IMR-90 (cell line): ENCODE results near the gene BDH1. TPM values are rescaled to one million over a fixed set of nuclear protein-coding genes. Genes with fewer than 3 reads are reported as not detected.

ENCODE experiments used
- ATAC-seq: fragments of 200-7000 bp; cut with Tn5 transposase; 2 replicates; pipeline ENCODE4 v1.9.1; 2020; ENCODE audit warnings: low read depth, mild to moderate bottlenecking, moderate library complexity
- BruUV-seq: library from RNA; stranded (reverse); fragments of 400-500 nt; replicated peaks from 2 replicates; lab custom pipeline; 2021; lab: Mats Ljungman, UMichigan
- CTCF ChIA-PET: fragments of 300-600 bp; formaldehyde crosslinking; extraction: SDS; loops from one replicate; lab custom pipeline; 2021; ENCODE audit warnings: antibody characterized with exemption; lab: Yijun Ruan, JAX
- POLR2A ChIA-PET: fragments of 300-600 bp; sonication (Branson Sonifier 250); formaldehyde crosslinking; loops from one replicate; lab custom pipeline; 2022; ENCODE audit warnings: antibody characterized with exemption; ENCODE audit not compliant: unreplicated experiment; lab: Charles Lee
- DNase-seq: peaks from one replicate; pipeline ENCODE4 v3.0.0; 2013
- H2AFZ ChIP-seq: replicated peaks from 2 replicates; pipeline ENCODE3; 2013; ENCODE audit warnings: low read length, mild to moderate bottlenecking; ENCODE audit not compliant: poor library complexity
- H2AK5ac ChIP-seq: 2 replicates; pipeline ENCODE4 v1.6.1; 2013; ENCODE audit warnings: low read depth, low read length, inconsistent platforms
- H2AK9ac ChIP-seq: replicated peaks from 2 replicates; pipeline ENCODE3; 2013; ENCODE audit warnings: mild to moderate bottlenecking, low read depth, low read length, moderate library complexity; ENCODE audit not compliant: poor library complexity
- H2BK120ac ChIP-seq: 2 replicates; pipeline ENCODE4 v1.6.1; 2013; ENCODE audit warnings: low read depth, low read length, inconsistent platforms
- H2BK15ac ChIP-seq: 3 replicates; pipeline ENCODE4 v1.6.1; 2013; ENCODE audit warnings: low read depth, low read length, inconsistent platforms
- H2BK20ac ChIP-seq: 2 replicates; pipeline ENCODE4 v1.6.1; 2013; ENCODE audit warnings: low read depth, mild to moderate bottlenecking, inconsistent platforms, low read length, moderate library complexity
- H2BK5ac ChIP-seq: 2 replicates; pipeline ENCODE4 v1.6.1; 2013; ENCODE audit warnings: mild to moderate bottlenecking, low read depth, low read length, inconsistent platforms; ENCODE audit not compliant: poor library complexity, severe bottlenecking
- H3K14ac ChIP-seq: replicated peaks from 2 replicates; pipeline ENCODE4 v1.6.1; 2013; ENCODE audit warnings: low read depth, low read length, inconsistent platforms
- H3K18ac ChIP-seq: 2 replicates; pipeline ENCODE4 v1.6.1; 2013; ENCODE audit warnings: low read depth, low read length, control low read depth
- H3K23ac ChIP-seq: 2 replicates; pipeline ENCODE4 v1.6.1; 2013; ENCODE audit warnings: low read depth, low read length, inconsistent platforms
- H3K27ac ChIP-seq: 2 replicates; pipeline ENCODE4 v1.5.1; 2013; ENCODE audit warnings: mild to moderate bottlenecking, control low read depth, low read length; ENCODE audit not compliant: insufficient read depth
- H3K27me3 ChIP-seq: 2 replicates; pipeline ENCODE4 v1.6.1; 2013; ENCODE audit warnings: low read length; ENCODE audit not compliant: control insufficient read depth, insufficient read depth
- H3K36me3 ChIP-seq: 2 replicates; pipeline ENCODE4 v1.6.1; 2013; ENCODE audit warnings: low read length, mixed read lengths; ENCODE audit not compliant: control insufficient read depth, insufficient read depth
- H3K4ac ChIP-seq: 2 replicates; pipeline ENCODE4 v1.6.1; 2013; ENCODE audit warnings: low read depth, low read length, inconsistent platforms
- H3K4me1 ChIP-seq: 2 replicates; pipeline ENCODE4 v1.6.1; 2013; ENCODE audit warnings: low read length, mixed read lengths; ENCODE audit not compliant: control insufficient read depth, insufficient read depth
- H3K4me2 ChIP-seq: 2 replicates; pipeline ENCODE4 v1.6.1; 2013; ENCODE audit warnings: low read depth, mild to moderate bottlenecking, control low read depth, low read length, moderate library complexity
- H3K4me3 ChIP-seq: 2 replicates; pipeline ENCODE4 v1.5.1; 2013; ENCODE audit warnings: low read depth, mild to moderate bottlenecking, control low read depth, low read length, moderate library complexity; ENCODE audit not compliant: insufficient read depth
- H3K56ac ChIP-seq: 2 replicates; pipeline ENCODE4 v1.6.1; 2013; ENCODE audit warnings: low read length, inconsistent platforms; ENCODE audit not compliant: insufficient read depth; ENCODE audit errors: extremely low read depth
- H3K79me1 ChIP-seq, 2 experiments: 2 replicates each; pipeline ENCODE4 v1.6.1; 2013; ENCODE audit warnings: low read length in 2 of 2, inconsistent platforms in 1 of 2, low read depth in 1 of 2
- H3K9ac ChIP-seq: 2 replicates; pipeline ENCODE4 v1.6.1; 2013; ENCODE audit warnings: low read depth, low read length, control low read depth
- H3K9me1 ChIP-seq: 2 replicates; pipeline ENCODE4 v1.6.1; 2013; ENCODE audit warnings: low read length, inconsistent platforms; ENCODE audit not compliant: insufficient read depth
- H3K9me3 ChIP-seq: 2 replicates; pipeline ENCODE4 v1.6.1; 2013; ENCODE audit warnings: low read length; ENCODE audit not compliant: control insufficient read depth, insufficient read depth
- H4K20me1 ChIP-seq: 2 replicates; pipeline ENCODE4 v1.6.1; 2013; ENCODE audit warnings: low read length, inconsistent platforms; ENCODE audit not compliant: insufficient read depth
- H4K5ac ChIP-seq: 2 replicates; pipeline ENCODE4 v1.6.1; 2013; ENCODE audit warnings: mild to moderate bottlenecking, low read depth, low read length, control low read depth
- H4K8ac ChIP-seq, 2 experiments: 2 replicates each; pipeline ENCODE4 v1.6.1; 2013; ENCODE audit warnings: low read depth in 2 of 2, low read length in 2 of 2, control low read depth in 1 of 2, inconsistent platforms in 1 of 2
- H4K91ac ChIP-seq: 2 replicates; pipeline ENCODE4 v1.6.1; 2013; ENCODE audit warnings: low read depth, low read length, inconsistent platforms; ENCODE audit not compliant: insufficient read depth
- BHLHE40 ChIP-seq: fragments of 150-350 bp; IDR thresholded peaks from 2 replicates; pipeline ENCODE4 v1.6.1; 2016; ENCODE audit warnings: mild to moderate bottlenecking, low read depth, low read length
- CEBPB ChIP-seq: IDR thresholded peaks from 2 replicates; pipeline ENCODE4 v1.6.1; 2012; ENCODE audit warnings: low read depth, low read length, improper control_type of control experiment
- CHD1 ChIP-seq: IDR thresholded peaks from 2 replicates; pipeline ENCODE4 v1.6.1; 2012; ENCODE audit warnings: low read depth, low read length, improper control_type of control experiment
- ELK1 ChIP-seq: fragments of 150-350 bp; IDR thresholded peaks from 2 replicates; pipeline ENCODE4 v1.6.1; 2016; ENCODE audit warnings: low read depth, mild to moderate bottlenecking, low read length, moderate library complexity, borderline replicate concordance
- FOS ChIP-seq: fragments of 150-350 bp; IDR thresholded peaks from 2 replicates; pipeline ENCODE4 v1.6.1; 2016; ENCODE audit warnings: low read depth, low read length
- MAFK ChIP-seq: IDR thresholded peaks from 2 replicates; pipeline ENCODE4 v1.6.1; 2012; ENCODE audit warnings: low read depth, low read length, improper control_type of control experiment
- MAZ ChIP-seq: IDR thresholded peaks from 2 replicates; pipeline ENCODE4 v1.6.1; 2012; ENCODE audit warnings: low read depth, mild to moderate bottlenecking, low read length, improper control_type of control experiment, moderate library complexity, borderline replicate concordance
- MXI1 ChIP-seq: IDR thresholded peaks from 2 replicates; pipeline ENCODE4 v1.6.1; 2012; ENCODE audit warnings: low read depth, mild to moderate bottlenecking, low read length, moderate library complexity, borderline replicate concordance
- NFE2L2 ChIP-seq: fragments of 150-350 bp; IDR thresholded peaks from 2 replicates; pipeline ENCODE4 v1.6.1; 2016; ENCODE audit warnings: low read depth, mild to moderate bottlenecking, low read length
- POLR2A ChIP-seq: IDR thresholded peaks from 2 replicates; pipeline ENCODE4 v1.6.1; 2012; ENCODE audit warnings: mild to moderate bottlenecking, low read depth, low read length
- RAD21 ChIP-seq: IDR thresholded peaks from 2 replicates; pipeline ENCODE4 v1.6.1; 2012; ENCODE audit warnings: low read length, improper control_type of control experiment
- RCOR1 ChIP-seq: IDR thresholded peaks from 2 replicates; pipeline ENCODE4 v1.6.1; 2012; ENCODE audit warnings: mild to moderate bottlenecking, low read length, improper control_type of control experiment; ENCODE audit not compliant: insufficient replicate concordance
- RFX5 ChIP-seq: IDR thresholded peaks from 2 replicates; pipeline ENCODE4 v1.8.0; 2012; ENCODE audit warnings: low read depth, mild to moderate bottlenecking, low read length, moderate library complexity
- SMC3 ChIP-seq: fragments of 150-350 bp; IDR thresholded peaks from 2 replicates; pipeline ENCODE4 v1.6.1; 2016; ENCODE audit warnings: low read depth, mild to moderate bottlenecking, antibody characterized with exemption, low read length, moderate library complexity
- WGBS, 2 experiments: methylation state at CpG; one replicate each; pipeline versions ENCODE4 v1.1.5 to v1.1.7; 2013; ENCODE audit warnings: missing lambda C conversion rate in 2 of 2; ENCODE audit not compliant: insufficient read length in 1 of 2; ENCODE audit errors: extremely low coverage in 2 of 2; 5-methylcytosine and 5-hydroxymethylcytosine counted together
- dilution Hi-C: fragments of 300-500 bp; cut with HindIII; formaldehyde crosslinking; loops from one replicate; pipeline ENCODE4 v1.14.3; 2018; ENCODE audit warnings: low sequenced_read_pairs; ENCODE audit not compliant: unreplicated experiment
- in situ Hi-C: fragments of 300-500 bp; cut with MboI; formaldehyde crosslinking; loops from 3 replicates; pipeline ENCODE4 v1.14.3; 2019; ENCODE audit warnings: low sequenced_read_pairs, inconsistent platforms, mixed read lengths
- intact Hi-C: fragments of 100-400 bp; cut with micrococcal nuclease; formaldehyde crosslinking; loops from 2 replicates; pipeline ENCODE4 v1.10.0; 2022
- polyA plus RNA-seq, 3 experiments: library from polyadenylated mRNA; depleted of rRNA; stranded (reverse); fragments of >200 nt; gene quantifications; 2 replicates each; pipeline ENCODE4 v1.2.3, GENCODE V29; 2012; ENCODE audit warnings: low replicate concordance in 1 of 3
- total RNA-seq: library from RNA; depleted of rRNA; stranded (reverse); fragments of >200 nt; gene quantifications from 2 replicates; pipeline ENCODE4 v1.2.3, GENCODE V29; 2012
- TF ChIP-seq, protein P1 (sequence below): fragments of 150-350 bp; IDR thresholded peaks from 2 replicates; pipeline ENCODE4 v1.6.1; 2017; ENCODE audit warnings: mild to moderate bottlenecking, antibody characterized with exemption, low read length, low read depth
- TF ChIP-seq, protein P2 (sequence below): conservative IDR thresholded peaks from 2 replicates; pipeline ENCODE4 v1.5.1; 2012; ENCODE audit warnings: mild to moderate bottlenecking, low read depth, low read length, improper control_type of control experiment

Gene BDH1
- total and polyA plus RNA-seq, 2 of the 4 experiments (the other 2 are of a cell fraction), result 2.7 to 4.4 TPM

GRCh38 chr3:197533396-197533795 lies 22.4 kb downstream of the BDH1 start:
- Histone ChIP-seq H3K18ac (no peak overlapping the region), H3K4me3 (no peak overlapping the region), H2AFZ (no peak overlapping the region), H2BK120ac (no peak overlapping the region), H3K56ac (no peak overlapping the region), H3K79me1 (no peaks in the 10 kb centered on the region), H2BK5ac (no peak overlapping the region), H4K5ac (no peak overlapping the region), H2AK9ac (no peak overlapping the region), H2AK5ac (no peak overlapping the region), H2BK15ac (no peak overlapping the region), H3K9me3 (no peaks in the 10 kb centered on the region), H4K91ac (no peak overlapping the region), H3K9me1 (0 out of 2 replicates have a peak, but pooled peaks cover 4% of the 10 kb centered on the region), H4K8ac (no peak overlapping the region), H3K14ac (no peak overlapping the region), H3K23ac (no peak overlapping the region), H3K4me2 (no peak overlapping the region), H3K4ac (no peak overlapping the region), H3K36me3 (no peaks in the 10 kb centered on the region), H4K20me1 (no peaks in the 10 kb centered on the region), H3K4me1 (no peaks in the 10 kb centered on the region), H3K9ac (no peak overlapping the region), H2BK20ac (no peak overlapping the region), H3K27ac (no peak overlapping the region), H3K27me3 (no peaks in the 10 kb centered on the region)
- WGBS, 2 experiments, result 83% methylated on average over 9 of the region's 10 CpGs; no CpG with 5 or more reads in 1 of the 2 experiments
- no peak for DNase-seq
- ATAC-seq, result no peak
- no TSS peak for BruUV-seq
- in situ Hi-C loops, result no loop called here
- TF ChIP-seq MAZ (no peak), MXI1 (no peak), MAFK (no peak), RFX5 (no peak), CEBPB (no peak), BHLHE40 (no peak), RAD21 (no peak), NFE2L2 (no peak), ELK1 (no peak), RCOR1 (no peak), FOS (no peak), SMC3 (no peak), POLR2A (no peak), CHD1 (no peak)
- TF ChIP-seq, protein P1, sequence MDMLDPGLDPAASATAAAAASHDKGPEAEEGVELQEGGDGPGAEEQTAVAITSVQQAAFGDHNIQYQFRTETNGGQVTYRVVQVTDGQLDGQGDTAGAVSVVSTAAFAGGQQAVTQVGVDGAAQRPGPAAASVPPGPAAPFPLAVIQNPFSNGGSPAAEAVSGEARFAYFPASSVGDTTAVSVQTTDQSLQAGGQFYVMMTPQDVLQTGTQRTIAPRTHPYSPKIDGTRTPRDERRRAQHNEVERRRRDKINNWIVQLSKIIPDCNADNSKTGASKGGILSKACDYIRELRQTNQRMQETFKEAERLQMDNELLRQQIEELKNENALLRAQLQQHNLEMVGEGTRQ, result no peak
- TF ChIP-seq, protein P2, sequence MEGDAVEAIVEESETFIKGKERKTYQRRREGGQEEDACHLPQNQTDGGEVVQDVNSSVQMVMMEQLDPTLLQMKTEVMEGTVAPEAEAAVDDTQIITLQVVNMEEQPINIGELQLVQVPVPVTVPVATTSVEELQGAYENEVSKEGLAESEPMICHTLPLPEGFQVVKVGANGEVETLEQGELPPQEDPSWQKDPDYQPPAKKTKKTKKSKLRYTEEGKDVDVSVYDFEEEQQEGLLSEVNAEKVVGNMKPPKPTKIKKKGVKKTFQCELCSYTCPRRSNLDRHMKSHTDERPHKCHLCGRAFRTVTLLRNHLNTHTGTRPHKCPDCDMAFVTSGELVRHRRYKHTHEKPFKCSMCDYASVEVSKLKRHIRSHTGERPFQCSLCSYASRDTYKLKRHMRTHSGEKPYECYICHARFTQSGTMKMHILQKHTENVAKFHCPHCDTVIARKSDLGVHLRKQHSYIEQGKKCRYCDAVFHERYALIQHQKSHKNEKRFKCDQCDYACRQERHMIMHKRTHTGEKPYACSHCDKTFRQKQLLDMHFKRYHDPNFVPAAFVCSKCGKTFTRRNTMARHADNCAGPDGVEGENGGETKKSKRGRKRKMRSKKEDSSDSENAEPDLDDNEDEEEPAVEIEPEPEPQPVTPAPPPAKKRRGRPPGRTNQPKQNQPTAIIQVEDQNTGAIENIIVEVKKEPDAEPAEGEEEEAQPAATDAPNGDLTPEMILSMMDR, result no peak
- POLR2A ChIA-PET, result no interaction called here
- CTCF ChIA-PET, result interaction anchor here (1.0 kb wide), 1 partner anchor 309 kb away, joined by 3 read pairs; no protein-coding TSS in a partner anchor
- dilution Hi-C loops, result no loop called here
- intact Hi-C loops, result no loop called here
